Neural cell (in vitro differentiated cells): ENCODE measurements around the gene C14orf119.

Experiments
- EZH2 ChIP-seq: fragments of 200-600, 300-800 bp; shearing (Covaris generic), sonication (generic); IDR thresholded peaks from 2 replicates; pipeline ENCODE4 v1.6.1; 2014; ENCODE audit warnings: antibody characterized with exemption, low read length, borderline replicate concordance, mild to moderate bottlenecking; ENCODE audit not compliant: insufficient read depth, poor library complexity, severe bottlenecking
- POLR2AphosphoS5 ChIP-seq: IDR thresholded peaks from 2 replicates; pipeline ENCODE4 v1.6.1; 2012
- SMC3 ChIP-seq: fragments of 450-650 bp; conservative IDR thresholded peaks from 2 replicates; pipeline ENCODE4 v1.6.1; 2014; ENCODE audit warnings: antibody characterized with exemption, mild to moderate bottlenecking, moderate library complexity; ENCODE audit not compliant: poor library complexity
- TF ChIP-seq, protein P1 (sequence below): fragments of 450-650 bp; IDR thresholded peaks from 2 replicates; pipeline ENCODE4 v1.5.1; 2014; ENCODE audit warnings: antibody characterized with exemption, mild to moderate bottlenecking, moderate library complexity; ENCODE audit not compliant: poor library complexity, severe bottlenecking

DNA sequence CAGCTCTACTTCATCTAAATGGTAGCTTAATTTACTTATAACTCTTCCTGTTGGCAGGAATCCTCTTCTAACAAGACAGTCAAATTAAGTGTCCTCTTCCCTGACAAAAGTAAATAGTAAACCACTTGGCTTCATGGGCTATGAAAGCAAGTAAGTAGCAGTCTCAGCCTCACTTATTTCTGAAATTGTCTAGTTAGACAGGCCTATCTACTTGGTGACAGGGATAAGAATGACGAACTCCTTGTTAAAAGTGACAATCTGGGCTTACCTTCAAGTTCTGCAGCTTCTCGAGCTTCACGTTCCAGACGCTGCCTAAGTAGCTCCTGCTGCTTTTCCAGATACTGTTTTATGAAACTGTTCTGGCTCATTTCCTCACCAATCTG is 5.1 kb upstream of the C14orf119 start:
- TF ChIP-seq, protein P1, sequence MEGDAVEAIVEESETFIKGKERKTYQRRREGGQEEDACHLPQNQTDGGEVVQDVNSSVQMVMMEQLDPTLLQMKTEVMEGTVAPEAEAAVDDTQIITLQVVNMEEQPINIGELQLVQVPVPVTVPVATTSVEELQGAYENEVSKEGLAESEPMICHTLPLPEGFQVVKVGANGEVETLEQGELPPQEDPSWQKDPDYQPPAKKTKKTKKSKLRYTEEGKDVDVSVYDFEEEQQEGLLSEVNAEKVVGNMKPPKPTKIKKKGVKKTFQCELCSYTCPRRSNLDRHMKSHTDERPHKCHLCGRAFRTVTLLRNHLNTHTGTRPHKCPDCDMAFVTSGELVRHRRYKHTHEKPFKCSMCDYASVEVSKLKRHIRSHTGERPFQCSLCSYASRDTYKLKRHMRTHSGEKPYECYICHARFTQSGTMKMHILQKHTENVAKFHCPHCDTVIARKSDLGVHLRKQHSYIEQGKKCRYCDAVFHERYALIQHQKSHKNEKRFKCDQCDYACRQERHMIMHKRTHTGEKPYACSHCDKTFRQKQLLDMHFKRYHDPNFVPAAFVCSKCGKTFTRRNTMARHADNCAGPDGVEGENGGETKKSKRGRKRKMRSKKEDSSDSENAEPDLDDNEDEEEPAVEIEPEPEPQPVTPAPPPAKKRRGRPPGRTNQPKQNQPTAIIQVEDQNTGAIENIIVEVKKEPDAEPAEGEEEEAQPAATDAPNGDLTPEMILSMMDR: no peak
- TF ChIP-seq POLR2AphosphoS5: no peak
- no peak for TF ChIP-seq EZH2
- TF ChIP-seq SMC3: no peak
